ENCODE measurements around the gene RHEX.
"Not testable (repeated sequence)": the region's sequence is repeated elsewhere in the genome, so short reads cannot be mapped to it uniquely, and the experiment has no call there.

RHEX gene

DNA sequence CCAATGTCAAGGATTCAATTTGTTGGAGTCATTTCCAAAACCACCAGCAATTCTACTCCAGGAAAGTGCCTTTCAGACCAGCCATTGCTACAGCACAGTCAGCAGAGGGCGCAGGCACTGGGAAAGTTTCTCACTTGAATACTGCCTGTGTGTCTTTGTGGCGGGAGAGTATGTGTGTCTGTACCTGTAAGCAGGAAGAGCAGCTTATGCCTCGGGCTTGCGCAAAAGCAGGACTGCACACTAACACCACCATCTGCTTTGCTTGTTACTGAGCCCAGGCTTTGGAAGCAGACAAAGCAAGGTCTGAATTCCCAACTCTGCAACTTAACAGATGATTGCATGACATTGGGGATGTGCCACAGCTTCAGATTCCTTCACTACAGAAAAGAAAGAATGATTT lies 22.3 kb upstream of the RHEX start:
- peak; percentile 30 for DNase-seq (ENCODE audit: low read depth)

DNA sequence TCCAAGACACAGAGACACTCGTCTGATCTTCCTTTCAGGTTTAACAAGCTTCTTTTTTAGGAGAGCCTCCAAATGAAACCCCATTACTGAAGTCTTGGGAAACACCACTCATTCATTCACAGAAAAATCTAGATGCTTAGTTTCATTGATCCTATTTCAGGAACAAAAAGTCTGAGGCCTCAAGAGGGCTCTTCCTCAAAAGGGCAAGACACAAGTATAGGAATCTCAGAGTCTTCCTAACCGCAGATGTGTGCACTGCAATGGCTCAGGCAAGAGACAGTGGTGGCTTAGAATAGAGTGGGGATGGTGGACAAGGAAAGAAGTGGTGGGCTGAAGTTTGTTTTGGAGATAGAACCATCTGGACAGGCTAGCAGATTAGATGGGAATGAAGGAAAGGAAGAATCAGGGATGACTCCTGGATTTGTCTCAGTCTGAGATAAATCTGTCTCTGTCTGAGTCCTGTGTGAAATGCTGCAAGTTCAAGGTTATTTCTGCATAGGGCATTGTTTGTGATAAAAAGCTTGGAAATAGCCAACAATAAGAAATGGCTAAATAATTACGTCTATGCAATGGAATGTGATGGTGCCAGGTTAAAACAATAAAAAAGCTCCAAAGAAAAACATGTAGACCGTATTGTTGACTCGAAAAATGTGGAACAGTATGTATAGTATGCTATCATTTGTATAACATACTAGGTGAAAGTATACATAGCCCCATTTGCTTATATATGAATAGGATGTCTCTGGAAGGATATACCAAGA lies 20.4 kb upstream of the RHEX start:
- DNase-seq (ENCODE audit: low read depth), result no peak

DNA sequence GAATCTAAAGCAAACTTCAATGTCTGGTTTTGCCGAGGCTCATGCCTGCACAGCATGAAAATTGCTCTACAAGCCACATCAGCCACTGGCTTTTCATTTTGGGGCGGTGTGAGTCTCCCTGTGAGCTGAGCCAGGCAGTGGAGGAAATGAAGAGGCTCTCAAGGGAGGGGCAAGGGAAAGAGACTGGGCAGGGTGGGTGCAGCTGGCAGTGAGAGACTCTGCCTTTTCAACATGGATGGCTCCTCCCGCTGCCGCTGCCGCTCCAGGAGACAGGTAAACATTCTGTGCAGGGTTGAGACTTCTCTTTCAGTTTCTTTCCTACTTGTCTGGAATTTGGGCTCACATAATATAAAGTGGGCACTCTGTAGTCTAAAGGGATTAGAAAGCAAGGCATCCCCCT lies 17.9 kb upstream of the RHEX start:
- no peak for DNase-seq (ENCODE audit: low read depth)

DNA sequence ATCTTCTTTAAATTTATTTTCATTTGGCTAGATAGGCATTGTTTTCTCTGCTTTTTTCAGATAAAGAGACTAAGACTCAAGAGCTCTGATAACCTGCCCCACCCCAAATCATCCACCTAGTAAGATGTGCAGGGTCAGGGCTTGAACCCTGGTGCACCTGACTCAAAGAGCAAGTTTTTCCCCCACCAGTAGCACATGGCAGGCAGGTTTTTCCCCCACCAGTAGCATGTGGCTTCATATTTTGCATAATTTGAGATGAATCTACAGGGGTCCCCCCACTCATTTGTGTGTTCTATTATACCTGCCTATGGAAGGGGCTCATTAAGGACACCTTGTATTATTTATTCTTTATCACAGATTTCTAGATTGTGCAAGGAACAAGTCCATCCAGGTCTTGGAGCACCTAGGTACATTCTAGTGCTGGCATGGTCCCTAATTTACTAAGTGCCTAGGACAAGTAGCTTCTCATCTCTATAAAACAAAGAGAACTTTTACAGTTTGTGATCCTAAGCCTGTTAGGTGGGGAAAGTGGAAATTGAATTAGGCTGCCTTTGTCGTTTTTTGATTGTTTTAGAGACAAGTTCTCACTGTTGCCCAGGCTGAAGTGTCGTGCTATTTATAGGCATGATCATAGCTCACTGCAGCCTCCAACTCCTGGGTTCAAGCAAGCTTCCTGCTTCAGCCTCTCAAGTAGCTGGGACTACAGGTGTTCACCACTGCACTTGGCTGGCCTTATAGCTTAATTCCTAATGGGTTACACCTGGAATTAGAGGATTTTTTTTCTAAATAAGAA lies 16.1 kb upstream of the RHEX start:
- DNase-seq (ENCODE audit: low read depth), result no peak

DNA sequence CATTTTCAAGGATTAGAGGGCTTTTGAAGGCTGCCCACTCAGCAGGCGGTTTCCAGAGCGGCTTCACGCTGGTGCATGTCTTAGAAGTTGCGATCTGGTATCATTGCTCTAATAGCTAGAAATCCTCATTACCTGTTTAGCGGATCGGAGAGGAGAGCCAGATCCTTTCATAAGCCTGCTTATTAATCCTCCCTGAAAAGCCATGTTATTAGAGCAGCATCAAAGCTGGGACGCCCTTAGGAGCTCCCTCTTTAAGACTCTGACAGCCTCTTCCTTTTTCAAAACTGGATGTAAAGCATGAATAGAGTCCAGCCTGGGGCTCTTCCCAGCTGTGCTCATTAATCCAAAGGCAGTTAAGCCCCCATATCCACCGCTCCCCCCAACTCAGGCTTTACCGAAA lies 15.4 kb upstream of the RHEX start:
- no peak for DNase-seq (ENCODE audit: low read depth)

- DNase-seq (ENCODE audit: low read depth), result no peak
These were observed 13.7 kb upstream of the RHEX start for GRCh38 chr1:206039046-206039973.

DNA sequence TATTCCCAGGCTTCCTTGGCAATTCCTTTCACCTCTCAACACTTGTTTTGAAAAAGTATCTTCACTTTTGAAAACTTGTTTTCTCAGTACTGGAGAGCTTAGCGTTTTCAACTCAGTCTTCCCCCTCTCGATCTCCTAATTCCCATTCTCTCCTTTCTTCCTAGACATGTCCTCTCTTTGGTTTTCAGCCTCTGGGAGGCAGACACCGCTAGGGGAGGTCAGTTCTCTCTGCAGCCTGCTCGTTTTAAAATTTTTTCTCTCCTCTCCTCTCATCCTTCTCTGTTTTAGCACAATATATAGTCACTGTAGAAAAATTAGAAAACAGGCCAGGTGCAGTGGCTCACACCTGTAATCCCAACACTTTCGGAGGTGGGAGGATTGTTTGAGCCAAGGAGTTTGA lies 12.6 kb upstream of the RHEX start:
- no peak for DNase-seq (ENCODE audit: low read depth)

GRCh38 chr1:206041640-206042039 lies 11.3 kb upstream of the RHEX start:
- no peak for DNase-seq (ENCODE audit: low read depth)

DNA sequence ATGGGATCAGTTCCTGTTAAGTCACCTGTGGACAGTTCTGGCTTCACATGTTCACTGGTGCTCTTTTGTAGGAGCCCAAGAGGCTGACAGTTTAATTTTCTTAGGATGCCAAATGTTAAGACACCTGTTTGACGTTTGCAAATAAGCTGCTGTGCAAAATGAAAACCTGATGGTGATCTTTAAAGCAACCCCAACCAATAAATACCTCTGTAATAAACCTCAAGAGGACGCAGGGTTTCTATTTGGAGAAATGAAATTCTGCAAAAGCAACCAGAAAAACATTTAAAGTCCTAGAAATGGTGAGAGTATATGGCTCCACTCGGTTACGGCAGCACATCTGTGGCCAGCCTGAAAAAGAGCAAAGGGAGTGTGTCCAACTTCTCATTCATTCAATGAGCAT lies 5.7 kb upstream of the RHEX start:
- no peak for DNase-seq (ENCODE audit: low read depth)

GRCh38 chr1:206048582-206048981 lies 4.4 kb upstream of the RHEX start:
- no peak for DNase-seq (ENCODE audit: low read depth)

- no peak for DNase-seq (ENCODE audit: low read depth)
These were observed 3.7 kb upstream of the RHEX start for GRCh38 chr1:206049293-206049692.

DNA sequence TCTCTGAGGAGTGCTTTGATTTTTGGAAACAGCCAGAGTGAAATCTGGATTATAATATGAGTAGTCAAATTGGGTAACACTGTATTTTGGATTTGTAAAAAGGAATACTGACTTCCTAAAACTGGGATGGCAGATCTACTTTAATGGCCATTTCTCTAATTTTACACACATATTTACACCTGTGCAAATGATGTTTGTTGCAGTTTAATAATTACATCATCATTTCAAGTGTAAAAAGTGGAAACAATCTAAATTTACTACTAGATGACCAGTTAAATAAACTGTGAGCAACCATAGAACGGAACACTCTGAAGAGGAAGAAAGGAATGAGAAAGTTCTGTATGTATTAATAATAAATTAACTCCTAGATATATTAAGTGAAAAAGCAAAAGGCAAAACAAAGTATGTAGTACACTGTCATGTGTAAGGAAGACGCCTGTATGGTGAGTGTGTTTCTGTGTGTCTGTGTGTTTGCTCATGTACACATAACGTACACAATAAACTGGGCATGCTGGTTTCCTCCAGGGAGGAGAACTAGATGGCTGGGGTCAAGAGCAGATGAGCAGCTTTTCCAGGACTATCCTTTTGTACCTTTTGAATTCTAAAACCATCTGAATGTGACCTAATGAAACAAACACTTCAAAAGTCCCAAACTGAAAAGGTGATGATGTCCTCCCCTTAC lies 2.9 kb upstream of the RHEX start:
- no peak for DNase-seq (ENCODE audit: low read depth)

GRCh38 chr1:206050655-206051235 lies 2.2 kb upstream of the RHEX start:
- DNase-seq (ENCODE audit: low read depth), result no peak

- DNase-seq (ENCODE audit: low read depth), result not testable (repeated sequence)
These were observed 625 bp upstream of the RHEX start for GRCh38 chr1:206052231-206052865.

DNA sequence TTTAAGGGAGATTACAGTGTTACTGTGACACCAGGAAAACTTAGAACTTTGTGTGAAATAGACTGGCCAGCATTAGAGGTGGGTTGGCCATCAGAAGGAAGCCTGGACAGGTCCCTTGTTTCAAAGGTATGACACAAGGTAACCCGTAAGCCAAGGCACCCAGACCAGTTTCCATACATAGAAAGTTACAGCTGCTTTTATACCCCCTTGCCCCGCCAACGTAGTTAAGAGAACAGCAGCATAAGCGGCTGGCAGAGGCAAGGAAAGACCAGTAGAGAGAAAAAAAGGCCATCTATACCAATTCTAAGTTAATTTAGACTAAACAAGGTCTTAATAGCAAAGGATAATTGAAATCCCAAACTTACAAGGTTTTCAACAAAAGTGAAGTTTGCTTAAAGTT lies 643 bp downstream of the RHEX start:
- DNase-seq (ENCODE audit: low read depth), result not testable (repeated sequence)

DNA sequence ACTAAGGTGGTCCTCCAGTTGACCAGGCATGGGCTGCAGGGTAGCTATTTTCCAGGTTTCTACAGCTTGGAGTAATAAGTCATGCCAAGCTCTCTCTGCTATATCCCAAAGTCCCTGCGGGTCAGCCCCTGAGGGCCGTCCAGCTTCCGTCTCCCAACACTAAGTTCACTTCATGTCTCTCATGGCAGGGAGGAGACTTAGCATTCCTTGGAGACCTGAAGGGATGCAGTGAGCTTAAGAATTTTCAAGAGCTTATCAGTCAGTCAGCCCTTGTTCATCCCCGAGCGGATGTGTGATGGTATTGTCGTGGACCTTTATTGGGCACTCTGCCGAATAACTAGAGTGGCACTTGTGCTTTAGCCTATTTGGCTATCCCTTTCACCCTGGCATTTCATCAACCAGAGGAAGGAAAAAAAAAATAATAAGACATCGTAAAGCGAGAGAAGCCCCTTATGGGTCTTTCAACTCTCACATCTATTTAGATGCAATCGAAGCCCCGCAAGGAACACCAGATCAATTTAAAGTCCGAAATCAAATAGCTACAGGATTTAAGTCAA lies 2.2 kb downstream of the RHEX start:
- not testable (repeated sequence) for DNase-seq (ENCODE audit: low read depth)

DNA sequence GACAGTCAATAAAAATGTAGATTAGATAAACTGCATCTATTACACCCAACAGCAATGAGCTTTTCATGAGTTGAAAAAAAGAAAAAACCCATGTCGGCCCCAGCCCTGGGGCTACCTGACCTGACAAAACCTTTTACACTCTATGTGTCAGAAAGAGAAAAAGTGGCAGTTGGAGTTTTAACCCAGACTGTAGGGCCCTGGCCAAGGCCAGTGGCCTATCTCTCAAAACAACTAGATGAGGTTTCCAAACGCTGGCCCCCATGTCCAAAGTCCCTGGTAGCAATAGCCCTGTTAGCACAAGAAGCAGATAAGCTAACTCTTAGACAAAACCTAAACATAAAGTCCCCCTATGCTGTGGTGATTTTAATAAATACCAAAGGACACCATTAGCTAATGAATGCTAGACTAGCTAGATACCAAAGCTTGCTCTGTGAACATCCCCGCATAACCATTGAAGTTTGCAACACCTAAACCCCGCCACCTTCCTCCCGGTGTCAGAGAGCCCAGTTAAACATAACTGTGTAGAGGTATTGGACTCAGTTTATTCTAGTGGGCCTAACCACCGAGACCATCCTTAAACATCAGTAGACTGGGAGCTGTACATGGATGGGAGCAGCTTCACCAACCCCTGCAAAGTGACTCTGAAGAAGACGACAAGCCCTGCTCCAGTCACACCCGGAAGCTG lies 2.8 kb downstream of the RHEX start:
- DNase-seq (ENCODE audit: low read depth), result not testable (repeated sequence)

DNA sequence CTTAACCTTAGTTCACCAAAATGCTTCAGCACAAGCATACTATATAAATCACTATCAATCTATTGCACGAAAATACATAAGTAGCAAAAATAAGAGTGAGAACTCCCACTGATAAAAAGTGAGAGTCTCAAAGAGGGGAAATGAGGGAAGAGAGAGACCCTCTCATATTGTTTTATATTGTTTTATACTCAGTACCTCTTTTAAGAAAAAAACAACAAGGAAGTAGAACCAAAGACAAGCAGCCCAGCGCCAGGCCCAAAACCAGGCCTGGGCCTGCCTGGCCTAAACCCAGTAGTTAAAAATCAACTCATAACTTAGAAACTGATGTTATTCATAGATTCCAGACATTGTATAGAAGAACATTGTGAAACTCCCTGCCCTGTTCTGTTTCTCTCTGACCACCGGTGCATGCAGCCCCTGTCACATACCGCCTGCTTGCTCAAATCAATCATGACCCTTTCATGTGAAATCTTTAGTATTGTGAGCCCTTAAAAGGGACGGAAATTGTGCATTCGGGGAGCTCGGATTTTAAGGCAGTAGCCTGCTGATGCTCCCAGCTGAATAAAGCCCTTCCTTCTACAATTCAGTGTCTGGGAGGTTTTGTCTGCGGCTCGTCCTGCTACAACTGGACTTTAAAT lies 5.4 kb downstream of the RHEX start:
- not testable (repeated sequence) for DNase-seq (ENCODE audit: low read depth)

DNA sequence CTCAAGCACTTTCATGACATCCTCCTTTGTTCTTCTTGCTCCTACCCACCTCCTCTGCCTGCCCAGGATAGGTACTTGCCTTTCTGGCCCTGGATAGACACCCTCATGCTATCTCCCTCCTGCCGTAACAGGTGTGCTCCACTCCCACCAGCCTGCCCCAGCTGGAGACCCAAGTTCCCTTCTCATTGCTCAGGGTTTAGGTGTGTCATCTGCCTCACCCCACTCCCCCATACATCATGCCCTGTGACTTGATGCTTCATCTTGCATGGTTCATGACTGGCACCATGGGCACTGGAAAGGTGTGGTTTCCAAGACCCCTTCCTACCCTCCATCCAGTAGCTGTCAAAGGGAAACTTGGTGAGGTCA lies 5.9 kb downstream of the RHEX start:
- DNase-seq (ENCODE audit: low read depth), result no peak

Data from activated T-helper 1 cell treated with Interleukin-2 at 50 U/mL for 16 hours (primary cell).